Activated T-cell treated with anti-CD3 and anti-CD28 coated beads for 48 hours (primary cell): Measurements from ENCODE around the gene C2CD5.
"Not testable (repeated sequence)": the region's sequence is repeated elsewhere in the genome, so short reads cannot be mapped to it uniquely, and the experiment has no call there.

ENCODE experiments used
- DNase-seq: peaks from one replicate; pipeline ENCODE4 v3.0.0-alpha.2; 2020; ENCODE audit warnings: low read depth

The C2CD5 gene

GRCh38 chr12:22544038-22544979, at the start of gene C2CD5:
Gene C2CD5, minus strand, starts transcription at chr12:22544542. Its CDS starts 392 bp downstream, at chr12:22544150.
- peak; percentile 90 for DNase-seq

- no peak for DNase-seq
Measured at GRCh38 chr12:22593864-22594263, 49.5 kb upstream of the C2CD5 start.

- no peak for DNase-seq
Measured at GRCh38 chr12:22588817-22589216, 44.5 kb upstream of the C2CD5 start.

GRCh38 chr12:22578328-22578727, 34.0 kb upstream of the C2CD5 start:
- no peak for DNase-seq

GRCh38 chr12:22577667-22578066, 33.3 kb upstream of the C2CD5 start:
- DNase-seq: no peak

GRCh38 chr12:22576473-22576872, 32.1 kb upstream of the C2CD5 start:
- DNase-seq: no peak

GRCh38 chr12:22576065-22576464, 31.7 kb upstream of the C2CD5 start:
- no peak for DNase-seq

GRCh38 chr12:22574921-22575320, 30.6 kb upstream of the C2CD5 start:
- no peak for DNase-seq

- no peak for DNase-seq
Measured at GRCh38 chr12:22573181-22573580, 28.8 kb upstream of the C2CD5 start.

- no peak for DNase-seq
Measured at GRCh38 chr12:22569253-22569652, 24.9 kb upstream of the C2CD5 start.

GRCh38 chr12:22562036-22563028, 18.0 kb upstream of the C2CD5 start:
- DNase-seq: no peak

- DNase-seq: not testable (repeated sequence)
Measured at GRCh38 chr12:22554750-22555149, 10.4 kb upstream of the C2CD5 start.

- no peak for DNase-seq
Measured at GRCh38 chr12:22551624-22552023, 7.3 kb upstream of the C2CD5 start.

GRCh38 chr12:22545255-22545654, 913 bp upstream of the C2CD5 start:
- no peak for DNase-seq

- DNase-seq: peak; percentile 35
Measured at GRCh38 chr12:22543246-22544037, 900 bp downstream of the C2CD5 start.

- no peak for DNase-seq
Measured at GRCh38 chr12:22541496-22542155, 2.7 kb downstream of the C2CD5 start.

- no peak for DNase-seq
Measured at GRCh38 chr12:22539055-22539454, 5.3 kb downstream of the C2CD5 start.

- no peak for DNase-seq
Measured at GRCh38 chr12:22538311-22538710, 6.0 kb downstream of the C2CD5 start.

- no peak for DNase-seq
Measured at GRCh38 chr12:22536971-22537544, 7.3 kb downstream of the C2CD5 start.

GRCh38 chr12:22536346-22536945, 7.9 kb downstream of the C2CD5 start:
- no peak for DNase-seq
